Adrenal gland (tissue), 5 donors: ENCODE data around the gene SLC1A5.

Source experiments
- CTCF ChIP-seq, 6 experiments: fragments of 450-650 bp in 4 of 6; fragments of 200-600 bp in 2 of 6; sonication (generic) in 1 of 6; IDR thresholded peaks; 1 replicate in 5 of 6; 2 replicates in 1 of 6; pipeline versions ENCODE4 v1.5.1 to v1.8.0; 2016 to 2021; ENCODE audit warnings: antibody characterized with exemption in 6 of 6, mild to moderate bottlenecking in 2 of 6, moderate library complexity in 1 of 6
- POLR2A ChIP-seq, 2 donors: fragments of 450-650 bp; IDR thresholded peaks; one replicate each; pipeline ENCODE4 v1.6.1; 2017; ENCODE audit warnings: antibody characterized with exemption in 2 of 2, mild to moderate bottlenecking in 2 of 2, moderate library complexity in 1 of 2
- donor health status: DM: no; HTN: no; CAD: no.

- TF ChIP-seq CTCF (IDR thresholded peaks at IDR 0.05), result no peak
- TF ChIP-seq POLR2A (IDR thresholded peaks at IDR 0.05), result no peak
Observed at GRCh38 chr19:46787040-46787330, 1.4 kb downstream of the SLC1A5 start.
